Pulmonary artery endothelial cell (primary cell): ENCODE data around the gene EIF2A. TPM values are rescaled to one million over a fixed set of nuclear protein-coding genes. Genes with fewer than 3 reads are reported as not detected.

Source experiments
- DNase-seq: peaks from one replicate; pipeline ENCODE4 v3.0.0-alpha.2; 2011; ENCODE audit warnings: low read depth, low spot score
- total RNA-seq: library from RNA; depleted of rRNA; stranded (reverse); fragments of >200 nt; gene quantifications from 2 replicates; pipeline ENCODE4 v1.2.3, GENCODE V29; 2014

The EIF2A gene
- total RNA-seq, 1 donor from 2014 or later = 219 TPM

- no peak for DNase-seq
These were observed 88.5 kb downstream of the EIF2A start for GRCh38 chr3:150635076-150635475.

GRCh38 chr3:150635526-150635925 lies 88.9 kb downstream of the EIF2A start:
- DNase-seq = no peak

Other genes starting within 250 kb of the EIF2A start
- 6.9 and 10.0 TPM in 2 replicates for gene TSC22D2, start 138.5 kb upstream of the EIF2A start, total RNA-seq
- 187 and 198 TPM in 2 replicates for gene SERP1, start 291 bp upstream of the EIF2A start, total RNA-seq
- 291 and 391 TPM in 2 replicates for gene SELENOT, start 56.5 kb downstream of the EIF2A start, total RNA-seq
- not detected in 2 replicates for gene ERICH6, start 157.1 kb downstream of the EIF2A start, total RNA-seq
- gene SIAH2, start 216.4 kb downstream of the EIF2A start, total RNA-seq = 20.5 and 24.1 TPM in 2 replicates